GM18520 (cell line): ENCODE results near the gene BHLHE40.

Experiments used
- ATAC-seq: cut with Tn5 transposase; IDR thresholded peaks from one replicate; pipeline ENCODE4 v1.9.1; 2021; ENCODE audit not compliant: unreplicated experiment

The BHLHE40 gene

GRCh38 chr3:4979428-4980228, at the start of gene BHLHE40:
Gene BHLHE40 (plus strand): TSS chr3:4979437. CDS start chr3:4979719, 282 bp downstream.
- ATAC-seq, result peak; percentile 2

GRCh38 chr3:4930501-4930900, 48.7 kb upstream of the BHLHE40 start:
- ATAC-seq, result no peak

GRCh38 chr3:4934050-4934449, 45.2 kb upstream of the BHLHE40 start:
- ATAC-seq, result no peak

GRCh38 chr3:4935347-4935746, 43.9 kb upstream of the BHLHE40 start:
- ATAC-seq, result no peak

GRCh38 chr3:4936982-4937614, 42.1 kb upstream of the BHLHE40 start:
- ATAC-seq, result no peak

- ATAC-seq, result no peak
Measured at GRCh38 chr3:4938281-4938982, 40.8 kb upstream of the BHLHE40 start.

GRCh38 chr3:4939276-4939675, 40.0 kb upstream of the BHLHE40 start:
- no peak for ATAC-seq

- ATAC-seq, result no peak
Measured at GRCh38 chr3:4940985-4941384, 38.3 kb upstream of the BHLHE40 start.

- no peak for ATAC-seq
Measured at GRCh38 chr3:4943549-4943948, 35.7 kb upstream of the BHLHE40 start.

GRCh38 chr3:4945324-4945723, 33.9 kb upstream of the BHLHE40 start:
- no peak for ATAC-seq

GRCh38 chr3:4947028-4947427, 32.2 kb upstream of the BHLHE40 start:
- no peak for ATAC-seq

GRCh38 chr3:4948395-4948794, 30.8 kb upstream of the BHLHE40 start:
- no peak for ATAC-seq

GRCh38 chr3:4949004-4949403, 30.2 kb upstream of the BHLHE40 start:
- no peak for ATAC-seq

- no peak for ATAC-seq
Measured at GRCh38 chr3:4949659-4950058, 29.6 kb upstream of the BHLHE40 start.

- no peak for ATAC-seq
Measured at GRCh38 chr3:4950351-4950784, 28.9 kb upstream of the BHLHE40 start.

- ATAC-seq, result no peak
Measured at GRCh38 chr3:4950948-4951347, 28.3 kb upstream of the BHLHE40 start.

- ATAC-seq, result no peak
Measured at GRCh38 chr3:4953119-4953518, 26.1 kb upstream of the BHLHE40 start.

GRCh38 chr3:4954256-4955000, 24.8 kb upstream of the BHLHE40 start:
- no peak for ATAC-seq

GRCh38 chr3:4956099-4956498, 23.1 kb upstream of the BHLHE40 start:
- ATAC-seq, result no peak

- no peak for ATAC-seq
Measured at GRCh38 chr3:4956738-4957137, 22.5 kb upstream of the BHLHE40 start.

- no peak for ATAC-seq
Measured at GRCh38 chr3:4957978-4958377, 21.3 kb upstream of the BHLHE40 start.
